HG02840 (cell line): Measurements from ENCODE around the gene KLF11.
"Not testable (repeated sequence)": the region's sequence is repeated elsewhere in the genome, so short reads cannot be mapped to it uniquely, and the experiment has no call there.

Experiments
- ATAC-seq: cut with Tn5 transposase; IDR thresholded peaks from one replicate; pipeline ENCODE4 v1.9.1; 2021; ENCODE audit warnings: mild to moderate bottlenecking, moderate library complexity, moderate number of reproducible peaks; ENCODE audit not compliant: unreplicated experiment, low FRiP score

The KLF11 gene

GRCh38 chr2:10009271-10009810, 34.0 kb upstream of the KLF11 start:
- no peak for ATAC-seq

GRCh38 chr2:10009811-10010781, 33.3 kb upstream of the KLF11 start:
- ATAC-seq: no peak

DNA sequence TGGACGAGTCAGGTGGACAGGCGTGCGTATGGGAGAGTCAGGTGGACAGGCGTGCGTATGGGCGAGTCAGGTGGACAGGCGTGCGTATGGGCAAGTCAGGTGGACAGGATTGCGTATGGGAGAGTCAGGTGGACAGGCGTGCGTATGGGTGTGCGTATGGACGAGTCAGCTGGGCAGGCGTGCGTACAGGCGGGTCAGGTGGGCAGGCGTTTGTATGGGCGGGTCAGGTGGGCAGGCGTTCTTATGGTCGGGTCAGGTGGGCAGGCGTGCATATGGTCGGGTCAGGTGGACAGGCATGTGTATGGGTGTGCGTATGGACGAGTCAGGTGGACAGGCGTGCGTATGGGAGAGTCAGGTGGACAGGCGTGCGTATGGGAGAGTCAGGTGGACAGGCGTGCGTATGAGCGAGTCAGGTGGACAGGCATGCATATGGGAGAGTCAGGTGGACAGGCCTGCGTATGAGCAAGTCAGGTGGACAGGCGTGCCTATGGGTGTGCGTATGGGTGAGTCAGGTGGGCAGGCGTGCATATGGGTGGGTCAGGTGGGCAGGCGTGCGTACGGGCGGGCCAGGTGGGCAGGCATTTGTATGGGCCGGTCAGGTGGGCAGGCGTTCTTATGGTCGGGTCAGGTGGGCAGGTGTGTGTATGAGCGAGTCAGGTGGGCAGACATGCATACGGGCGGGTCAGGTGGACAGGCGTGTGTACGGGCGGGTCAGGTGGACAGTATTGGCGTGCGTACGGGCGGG, 32.3 kb upstream of the KLF11 start:
- not testable (repeated sequence) for ATAC-seq

GRCh38 chr2:10011606-10012325, 31.6 kb upstream of the KLF11 start:
- not testable (repeated sequence) for ATAC-seq

DNA sequence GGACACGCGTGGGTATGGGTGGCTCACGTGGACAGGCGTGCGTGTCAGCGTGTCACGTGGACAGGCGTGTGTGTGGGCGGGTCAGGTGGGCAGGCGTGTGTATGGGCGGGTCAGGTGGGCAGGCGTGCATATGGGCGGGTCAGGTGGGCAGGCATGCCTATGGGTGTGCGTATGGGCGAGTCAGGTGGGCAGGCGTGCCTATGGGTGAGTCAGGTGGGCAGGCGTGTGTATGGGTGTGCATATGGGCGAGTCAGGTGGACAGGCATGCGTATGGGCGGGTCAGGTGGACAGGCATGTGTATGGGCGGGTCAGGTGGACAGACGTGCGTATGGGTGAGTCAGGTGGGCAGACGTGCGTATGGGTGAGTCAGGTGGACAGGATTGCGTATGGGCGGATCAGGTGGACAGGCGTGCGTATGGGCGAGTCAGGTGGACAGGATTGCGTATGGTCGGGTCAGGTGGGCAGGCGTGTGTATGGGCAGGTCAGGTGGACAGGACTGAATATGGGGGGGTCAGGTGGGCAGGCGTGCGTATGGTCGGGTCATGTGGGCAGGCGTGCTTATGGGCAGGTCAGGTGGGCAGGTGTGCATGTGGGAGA, 30.9 kb upstream of the KLF11 start:
- not testable (repeated sequence) for ATAC-seq

DNA sequence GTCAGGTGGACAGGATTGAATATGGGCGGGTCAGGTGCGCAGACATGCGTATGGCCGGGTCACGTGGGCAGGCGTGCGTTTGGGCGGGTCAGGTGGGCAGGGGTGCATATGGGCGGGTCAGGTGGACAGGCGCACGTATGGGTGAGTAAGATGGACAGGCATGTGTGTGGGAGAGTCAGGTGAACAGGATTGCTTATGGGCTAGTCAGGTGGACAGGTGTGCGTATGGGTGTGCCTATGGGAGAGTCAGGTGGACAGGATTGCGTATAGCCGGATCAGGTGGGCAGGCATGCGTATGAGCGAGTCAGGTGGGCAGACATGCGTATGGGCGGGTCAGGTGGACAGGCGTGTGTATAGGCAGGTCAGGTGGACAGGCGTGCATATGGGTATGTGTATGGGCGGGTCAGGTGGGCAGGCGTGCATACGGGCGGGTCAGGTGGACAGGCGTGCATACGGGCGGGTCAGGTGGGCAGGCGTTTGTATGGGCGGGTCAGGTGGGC, 30.3 kb upstream of the KLF11 start:
- ATAC-seq: no peak

DNA sequence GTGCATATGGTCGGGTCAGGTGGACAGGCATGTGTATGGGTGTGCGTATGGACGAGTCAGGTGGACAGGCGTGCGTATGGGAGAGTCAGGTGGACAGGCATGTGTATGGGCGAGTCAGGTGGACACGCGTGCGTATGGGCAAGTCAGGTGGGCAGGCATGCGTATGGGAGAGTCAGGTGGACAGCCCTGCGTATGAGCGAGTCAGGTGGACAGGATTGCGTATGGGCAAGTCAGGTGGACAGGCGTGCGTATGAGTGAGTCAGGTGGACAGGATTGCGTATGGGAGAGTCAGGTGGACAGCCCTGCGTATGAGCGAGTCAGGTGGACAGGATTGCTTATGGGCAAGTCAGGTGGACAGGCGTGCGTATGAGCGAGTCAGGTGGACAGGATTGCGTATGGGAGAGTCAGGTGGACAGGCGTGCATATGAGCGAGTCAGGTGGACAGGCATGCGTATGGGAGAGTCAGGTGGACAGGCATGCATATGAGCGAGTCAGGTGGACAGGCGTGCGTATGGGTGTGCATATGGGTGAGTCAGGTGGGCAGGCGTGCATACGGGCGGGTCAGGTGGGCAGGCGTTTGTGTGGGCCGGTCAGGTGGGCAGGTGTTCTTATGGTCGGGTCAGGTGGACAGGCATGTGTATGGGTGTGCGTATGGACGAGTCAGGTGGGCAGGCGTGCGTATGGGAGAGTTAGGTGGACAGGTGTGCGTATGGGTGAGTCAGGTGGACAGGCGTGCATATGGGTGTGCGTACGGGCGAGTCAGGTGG, 29.5 kb upstream of the KLF11 start:
- ATAC-seq: not testable (repeated sequence)

- no peak for ATAC-seq
Observed at GRCh38 chr2:10014418-10015190, 28.7 kb upstream of the KLF11 start.

GRCh38 chr2:10015376-10015989, 27.9 kb upstream of the KLF11 start:
- not testable (repeated sequence) for ATAC-seq

DNA sequence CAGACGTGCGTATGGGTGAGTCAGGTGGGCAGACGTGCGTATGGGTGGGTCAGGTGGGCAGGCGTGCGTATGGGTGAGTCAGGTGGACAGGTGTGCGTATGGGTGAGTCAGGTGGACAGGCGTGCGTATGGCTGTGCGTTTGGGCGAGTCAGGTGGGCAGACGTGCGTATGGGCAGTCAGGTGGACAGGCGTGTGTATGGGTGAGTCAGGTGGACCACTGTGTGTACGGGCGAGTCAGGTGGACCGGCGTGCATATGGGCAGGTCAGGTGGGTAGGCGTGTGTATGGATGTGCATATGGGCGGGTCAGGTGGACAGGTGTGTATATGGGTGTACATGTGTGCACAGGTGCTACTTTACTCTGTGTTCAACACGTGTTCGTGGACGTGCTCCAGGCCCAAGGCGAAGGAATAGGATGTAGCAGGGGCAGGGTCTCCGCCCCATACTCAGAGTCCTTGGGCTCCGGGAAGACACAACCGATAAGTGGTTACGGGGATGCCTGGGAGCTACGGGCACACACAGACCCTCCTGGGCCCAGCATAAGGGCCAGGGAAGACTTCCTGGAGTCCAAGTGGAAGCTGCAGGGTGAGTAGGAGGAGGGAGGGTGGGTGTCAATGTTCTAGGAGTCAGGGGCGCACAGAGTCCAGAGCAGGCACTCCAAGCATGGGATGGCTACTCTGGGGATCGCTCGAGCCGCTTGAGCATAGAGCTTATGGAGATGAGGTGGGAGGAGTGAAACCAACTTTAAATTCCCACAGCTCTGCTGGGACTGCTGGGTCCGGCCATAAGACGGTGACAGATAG, 27.1 kb upstream of the KLF11 start:
- ATAC-seq: no peak

GRCh38 chr2:10016802-10017258, 26.5 kb upstream of the KLF11 start:
- no peak for ATAC-seq

- ATAC-seq: no peak
Observed at GRCh38 chr2:10017313-10017941, 25.9 kb upstream of the KLF11 start.

DNA sequence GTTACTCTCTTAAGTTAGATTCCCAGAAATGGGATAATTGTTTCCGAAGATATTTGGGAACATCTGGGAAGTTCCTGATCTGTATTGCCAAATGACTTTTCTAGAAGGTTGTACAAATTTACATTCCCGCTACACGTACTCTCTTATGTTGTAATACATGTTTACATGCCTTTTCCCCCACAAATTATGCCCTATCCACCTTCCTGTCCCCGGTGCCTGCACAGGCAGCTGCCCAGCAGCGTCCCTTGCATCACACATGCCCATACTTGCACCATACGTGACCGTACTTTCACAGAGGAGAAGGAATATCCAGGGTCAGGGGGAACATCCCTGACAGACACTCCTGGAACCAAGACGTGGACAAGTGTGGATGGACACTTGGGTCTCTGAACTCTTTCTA, 24.2 kb upstream of the KLF11 start:
- no peak for ATAC-seq

DNA sequence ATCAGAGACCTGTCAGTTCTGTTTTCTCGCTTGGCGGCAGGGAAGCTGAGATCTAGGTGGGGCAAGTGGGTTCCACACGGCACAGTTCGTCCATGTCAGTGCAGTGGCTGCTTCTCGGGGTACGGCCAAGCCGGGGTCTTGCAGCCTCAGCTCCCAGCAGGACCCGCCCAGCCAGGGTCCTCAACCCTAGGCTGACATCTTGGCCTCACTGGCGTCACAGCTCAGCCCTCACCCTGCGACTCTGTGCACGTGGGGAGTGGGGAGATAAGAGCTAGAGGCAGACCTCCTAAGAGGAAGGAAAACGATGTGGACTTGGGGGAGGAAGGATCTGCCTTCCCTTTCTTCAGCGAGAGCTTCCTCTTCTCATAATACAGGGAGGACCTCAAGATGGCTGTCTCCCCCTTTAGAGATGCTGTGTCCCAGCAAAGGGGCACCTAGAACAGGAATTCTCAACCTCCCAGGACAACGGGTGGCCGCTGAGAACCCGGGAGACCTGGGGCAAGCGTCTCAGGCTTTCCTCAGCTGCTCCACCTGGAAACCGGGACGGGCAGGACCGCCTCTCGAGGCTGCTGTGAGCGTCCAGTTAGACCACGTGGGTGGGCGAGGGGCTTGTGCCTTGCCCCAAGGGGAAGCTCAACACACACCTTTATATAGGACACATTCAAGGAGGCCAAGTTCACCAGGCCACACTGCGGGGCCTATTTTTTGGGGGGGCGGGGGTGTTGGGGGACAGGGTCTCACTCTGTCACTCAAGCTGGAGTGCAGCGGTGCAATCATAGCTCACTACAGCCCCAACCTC, 23.5 kb upstream of the KLF11 start:
- no peak for ATAC-seq

- no peak for ATAC-seq
Observed at GRCh38 chr2:10022041-10022421, 21.3 kb upstream of the KLF11 start.

GRCh38 chr2:10022445-10022844, 20.9 kb upstream of the KLF11 start:
- no peak for ATAC-seq
